Mammary microvascular endothelial cell (primary cell): ENCODE results near the gene CARD6. TPM values are rescaled to one million over a fixed set of nuclear protein-coding genes. Genes with fewer than 3 reads are reported as not detected.

ENCODE experiments used
- total RNA-seq: library from RNA; depleted of rRNA; stranded (reverse); fragments of >200 nt; gene quantifications from 2 replicates; pipeline ENCODE4 v1.2.3, GENCODE V29; 2015

The CARD6 gene
- total RNA-seq, result 21.7 and 23.8 TPM in 2 replicates

DNA sequence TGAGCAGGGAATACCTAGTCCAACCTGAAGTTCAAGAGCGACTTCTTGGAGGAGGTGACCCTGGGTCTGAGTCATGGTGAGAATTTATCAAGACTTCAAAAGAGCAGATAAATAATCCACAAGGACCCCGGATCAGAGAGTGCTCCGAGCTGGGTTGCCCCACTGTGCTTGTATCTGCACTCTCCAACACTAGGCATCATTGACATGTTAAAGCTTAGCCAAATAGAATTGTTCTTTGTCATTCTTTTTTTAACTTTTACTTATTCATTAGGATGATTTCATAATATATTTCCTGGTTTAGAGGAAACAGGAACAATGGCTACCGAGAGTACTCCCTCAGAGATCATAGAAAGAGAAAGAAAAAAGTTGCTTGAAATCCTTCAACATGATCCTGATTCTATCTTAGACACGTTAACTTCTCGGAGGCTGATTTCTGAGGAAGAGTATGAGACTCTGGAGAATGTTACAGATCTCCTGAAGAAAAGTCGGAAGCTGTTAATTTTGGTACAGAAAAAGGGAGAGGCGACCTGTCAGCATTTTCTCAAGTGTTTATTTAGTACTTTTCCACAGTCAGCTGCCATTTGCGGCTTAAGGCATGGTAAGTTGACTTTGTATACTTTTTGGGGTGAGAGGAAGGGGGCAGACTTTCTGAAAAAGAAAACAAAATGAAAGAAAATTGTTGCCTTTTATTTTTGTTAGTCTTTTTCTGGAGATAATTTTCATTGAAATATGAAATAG is at the start of gene CARD6:
Gene CARD6 (plus strand): TSS at position 300 of the 738 bp plus-strand sequence. CDS start 16 bp downstream, at position 316.

DNA sequence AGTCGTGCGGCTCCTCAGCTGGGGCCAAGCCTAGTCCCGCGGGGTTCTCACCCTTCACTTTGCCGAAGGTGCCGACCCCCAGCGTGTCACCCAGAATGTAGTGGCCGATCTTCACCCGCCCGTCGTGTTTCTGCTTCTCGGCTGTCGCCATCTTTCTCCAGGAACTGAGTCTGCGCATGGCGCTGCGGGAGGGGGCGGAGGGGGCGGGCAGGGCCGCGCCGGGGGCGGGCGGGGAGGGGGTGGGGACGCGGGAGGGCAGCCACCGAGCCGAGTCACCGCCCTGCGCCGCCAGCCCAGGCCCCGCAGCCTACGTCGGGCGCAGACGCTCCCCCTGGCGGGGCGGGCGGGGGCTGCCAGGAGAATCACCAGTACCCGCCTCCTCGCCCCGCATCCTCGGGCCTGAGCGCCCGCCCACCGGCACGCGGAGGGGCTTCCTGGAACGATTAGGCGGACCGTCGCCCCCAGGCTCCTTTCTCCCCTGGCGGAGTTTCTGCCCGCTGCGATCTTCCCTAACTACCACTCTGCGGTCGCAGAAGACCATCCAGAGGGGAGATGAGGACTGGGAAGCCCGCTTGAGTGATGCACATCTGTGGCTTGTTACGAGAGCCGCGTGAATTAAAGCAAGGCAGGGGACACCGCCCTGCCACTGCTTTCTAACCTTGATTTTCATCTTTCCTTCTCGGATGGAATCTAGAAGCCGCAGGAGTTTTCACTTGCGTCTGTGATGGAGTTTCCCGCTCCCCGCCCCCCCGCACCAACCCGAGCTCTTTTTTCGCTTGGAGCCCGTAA is 43.0 kb upstream of the CARD6 start, which contains the start of gene PRKAA1:
Gene PRKAA1 (minus strand): TSS at position 363 of the 789 bp plus-strand sequence. CDS start 185 bp downstream, at position 178.

DNA sequence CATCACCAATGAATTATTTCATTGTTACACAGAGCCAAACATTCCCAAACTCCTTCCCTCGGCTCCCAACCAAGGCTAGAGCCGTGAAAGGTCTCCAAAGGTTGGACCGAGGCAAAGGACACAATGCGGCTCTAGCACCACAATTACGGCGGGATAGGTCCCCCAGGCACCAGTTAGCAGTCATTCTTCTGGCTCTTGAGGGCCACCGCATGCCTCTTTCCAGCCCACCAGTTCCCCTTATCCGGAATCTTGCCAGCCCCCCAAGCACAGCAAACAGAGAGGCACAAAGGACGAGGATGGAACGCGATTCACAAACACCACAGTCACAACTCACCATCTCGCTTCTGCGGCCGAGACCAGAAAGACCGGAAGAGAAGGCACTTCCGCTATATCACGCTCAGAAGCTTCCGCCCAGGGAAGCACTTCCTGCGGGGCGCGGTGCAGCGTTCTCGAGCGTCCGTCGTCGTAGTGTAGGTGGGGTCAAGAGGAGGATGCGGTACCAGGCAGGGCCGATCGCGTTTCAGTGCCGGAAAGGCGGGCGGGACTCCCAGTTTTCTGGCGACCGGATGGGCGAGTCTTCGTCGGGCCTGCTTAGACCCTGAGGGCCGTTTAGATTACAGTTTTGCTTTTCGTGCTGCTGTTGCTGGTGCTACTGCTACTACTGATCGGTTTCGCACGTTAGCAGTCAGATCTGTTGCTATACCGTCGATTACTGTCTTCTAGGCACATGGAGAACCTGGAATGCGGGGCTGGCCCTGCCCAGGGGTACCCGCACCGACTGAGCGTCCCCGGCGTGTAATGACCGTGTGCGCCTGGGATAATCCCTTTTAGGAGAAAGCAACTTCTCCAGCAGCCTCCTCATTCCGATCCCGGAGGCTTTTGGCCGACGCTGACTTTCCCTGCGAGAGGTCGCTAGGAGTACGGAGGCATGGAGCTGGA is 6.0 kb upstream of the CARD6 start, which contains the start of gene RPL37:
Gene RPL37 (minus strand): TSS at position 374 of the 939 bp plus-strand sequence. CDS start 37 bp downstream, at position 337.

GRCh38 chr5:40909264-40909663 is 68.1 kb downstream of the CARD6 start, which contains the start of gene C7:
TSS of gene C7 (plus strand) at chr5:40909497. CDS start at chr5:40909611, 114 bp downstream.

Other genes with a start within 250 kb of the CARD6 start
- gene PTGER4, start 161.5 kb upstream of the CARD6 start, total RNA-seq, result 59.6 and 73.7 TPM in 2 replicates
- 7.5 and 9.4 TPM in 2 replicates for gene TTC33, start 85.4 kb upstream of the CARD6 start, total RNA-seq
- gene PRKAA1, start 43.0 kb upstream of the CARD6 start, total RNA-seq, result 62.7 and 70.1 TPM in 2 replicates
- 51.9 and 83.8 TPM in 2 replicates for gene RPL37, start 6.1 kb upstream of the CARD6 start, total RNA-seq
- gene C7, start 68.1 kb downstream of the CARD6 start, total RNA-seq, result not detected in 2 replicates
- gene MROH2B, start 230.0 kb downstream of the CARD6 start, total RNA-seq, result not detected in 2 replicates